GM18526 (cell line): ENCODE results near the gene DSEL.

Experiments used
- POLR2A ChIP-seq: IDR thresholded peaks from 3 replicates; pipeline ENCODE4 v1.6.1; 2011; ENCODE audit not compliant: insufficient read length; ENCODE audit errors: extremely low read depth

Gene DSEL

DNA sequence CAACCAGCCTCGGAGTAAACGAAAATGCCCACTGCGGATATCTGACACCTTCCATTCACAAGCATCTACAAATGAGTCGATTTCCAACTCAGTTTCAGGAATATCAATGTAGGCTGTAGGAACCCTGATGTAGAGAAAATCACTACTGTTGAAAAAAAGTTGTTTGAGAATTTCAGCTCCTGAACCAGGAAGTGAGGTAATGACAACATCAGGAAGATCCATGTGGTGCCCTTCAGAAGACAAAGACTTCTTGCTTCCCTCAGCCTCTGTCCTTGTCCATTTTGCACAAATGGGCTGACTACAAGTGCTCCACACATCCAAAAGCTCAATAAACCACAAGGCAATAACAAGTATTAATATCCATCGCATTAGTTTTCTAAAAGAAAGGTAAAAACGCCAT is 4.7 kb downstream of the DSEL start:
- no peak for TF ChIP-seq POLR2A

DNA sequence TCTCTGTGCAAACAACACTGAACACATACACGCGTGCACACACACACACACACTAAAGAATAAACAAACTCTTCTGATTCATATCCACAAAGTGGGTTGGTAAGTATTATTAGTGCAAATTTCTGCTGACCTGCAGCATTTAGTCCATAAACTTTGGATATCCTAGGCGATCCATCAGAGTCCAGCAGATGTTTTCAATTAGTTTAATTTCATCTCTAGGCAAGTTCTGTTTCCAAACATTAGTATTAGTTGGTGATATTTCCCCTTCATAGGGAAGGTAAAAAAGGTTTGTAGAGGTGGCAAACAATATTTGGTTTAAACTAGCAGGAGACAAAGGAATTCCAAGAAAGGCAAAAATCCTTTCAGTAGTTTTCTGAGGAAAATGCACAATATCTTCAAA is 5.7 kb downstream of the DSEL start:
- TF ChIP-seq POLR2A = no peak

DNA sequence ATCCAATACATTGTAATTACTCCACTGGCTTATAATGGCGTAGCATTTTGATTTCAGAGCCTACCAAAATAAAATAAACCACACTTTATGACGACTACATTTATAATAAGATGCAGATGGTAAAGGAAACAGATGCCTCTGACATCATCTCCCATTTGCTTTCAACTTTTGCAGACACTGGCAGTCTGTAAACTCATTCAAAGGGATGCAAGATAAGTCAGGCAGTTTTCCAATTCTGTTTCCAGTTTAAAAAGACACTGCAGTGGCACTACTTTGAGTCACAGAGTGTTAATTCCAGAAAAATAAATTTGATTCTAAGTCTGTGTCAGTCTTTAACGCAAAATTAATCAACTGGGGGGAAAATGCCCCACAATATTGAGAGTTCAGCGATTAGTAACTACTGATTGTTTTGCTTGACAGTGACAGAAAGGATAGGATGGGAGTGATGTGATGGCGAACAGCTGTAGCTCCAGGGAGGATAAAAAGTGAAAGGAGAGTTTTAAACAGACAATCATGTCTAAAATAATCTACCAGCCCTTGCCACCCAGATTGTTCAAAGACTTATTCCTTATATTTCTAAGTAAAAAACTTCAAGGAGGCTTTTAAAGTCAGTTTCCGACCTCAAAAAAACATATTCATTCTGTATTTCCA is 6.7 kb downstream of the DSEL start:
- TF ChIP-seq POLR2A = no peak

DNA sequence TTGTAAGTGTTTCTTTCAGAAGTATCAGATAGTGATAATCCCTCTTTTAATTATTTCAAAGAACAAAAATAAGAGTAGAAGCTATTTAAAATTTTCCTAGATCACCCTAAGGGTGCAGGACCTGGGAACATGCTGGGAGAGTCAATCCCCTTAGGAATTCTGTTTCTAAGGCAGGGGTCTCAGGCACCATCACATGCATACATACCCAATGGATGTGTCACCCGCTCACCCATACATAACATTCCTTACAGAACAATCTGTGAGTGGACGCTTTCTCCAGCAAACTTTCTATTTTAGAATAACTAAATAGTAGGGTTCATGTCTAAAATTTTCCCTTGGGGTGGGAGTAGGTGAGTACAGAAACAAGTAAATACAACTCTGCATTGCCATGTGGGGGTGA is 8.4 kb downstream of the DSEL start:
- no peak for TF ChIP-seq POLR2A

DNA sequence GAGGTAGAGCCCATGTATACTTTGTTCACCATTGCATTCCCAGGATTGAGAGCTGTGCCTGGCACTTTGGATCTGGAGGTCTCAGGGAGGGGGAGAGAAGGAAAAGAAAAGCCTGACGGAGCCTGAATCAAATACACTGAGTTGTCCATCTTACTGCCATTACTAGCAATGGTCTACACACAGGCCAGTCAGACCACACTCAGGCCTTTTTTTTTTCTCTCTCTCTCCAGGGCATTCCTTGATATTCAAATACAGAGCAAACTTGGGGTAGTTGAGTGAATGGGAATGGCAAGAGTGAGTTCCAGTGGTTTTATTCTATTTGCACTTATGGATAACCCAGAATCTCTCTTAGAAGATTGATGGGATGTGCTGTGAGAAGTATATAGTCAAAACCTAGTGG is 11.8 kb downstream of the DSEL start:
- TF ChIP-seq POLR2A = no peak

DNA sequence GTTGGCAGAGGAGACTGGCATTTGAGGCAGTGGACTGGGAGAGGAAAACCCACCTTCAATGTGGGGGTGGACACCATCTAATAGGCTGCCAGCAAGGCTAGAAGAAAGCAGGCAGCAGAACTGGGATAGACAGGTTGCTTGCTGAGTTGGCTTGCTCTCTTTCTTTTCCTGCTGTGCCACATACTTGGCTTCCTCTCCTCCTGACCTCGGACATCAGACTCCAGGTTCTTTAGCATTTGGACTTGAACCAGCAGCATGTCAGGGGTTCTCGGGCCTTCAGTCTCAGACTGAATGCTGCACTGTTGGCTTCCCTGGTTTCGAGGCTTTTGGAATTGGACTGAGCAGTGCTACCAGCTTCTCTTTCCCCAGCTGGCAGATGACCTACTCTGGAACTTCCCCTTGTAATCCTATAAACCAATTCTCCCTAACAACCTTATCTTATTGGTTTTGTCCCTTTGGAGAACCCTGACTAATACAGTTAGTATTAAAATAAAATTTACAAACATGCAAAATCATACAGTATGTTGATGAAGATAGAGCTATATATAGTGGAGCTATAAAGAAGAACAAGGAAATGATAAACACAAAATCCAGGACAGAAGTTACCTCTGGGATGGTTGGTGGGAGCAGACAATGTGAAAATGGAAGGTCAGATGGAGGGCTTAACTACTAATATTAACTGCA is 15.9 kb downstream of the DSEL start:
- no peak for TF ChIP-seq POLR2A

DNA sequence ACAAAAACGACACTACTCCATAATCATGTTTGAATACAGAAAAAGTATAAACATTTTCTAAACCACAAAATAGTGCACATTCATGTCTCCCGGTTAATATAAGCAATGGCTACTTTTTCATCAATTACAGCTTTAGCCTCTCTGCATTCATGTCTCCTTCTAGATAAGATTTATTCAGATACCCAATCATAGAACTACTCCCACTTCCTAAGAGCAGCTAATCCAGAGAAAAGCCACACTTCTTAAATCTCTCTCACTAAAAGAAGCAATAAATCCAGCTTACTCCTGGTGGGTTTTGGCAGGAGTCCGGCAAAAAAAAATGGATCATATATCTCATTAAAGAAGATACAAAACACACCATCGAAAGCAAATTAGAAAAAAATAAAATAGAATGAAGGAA is 20.1 kb downstream of the DSEL start:
- no peak for TF ChIP-seq POLR2A

DNA sequence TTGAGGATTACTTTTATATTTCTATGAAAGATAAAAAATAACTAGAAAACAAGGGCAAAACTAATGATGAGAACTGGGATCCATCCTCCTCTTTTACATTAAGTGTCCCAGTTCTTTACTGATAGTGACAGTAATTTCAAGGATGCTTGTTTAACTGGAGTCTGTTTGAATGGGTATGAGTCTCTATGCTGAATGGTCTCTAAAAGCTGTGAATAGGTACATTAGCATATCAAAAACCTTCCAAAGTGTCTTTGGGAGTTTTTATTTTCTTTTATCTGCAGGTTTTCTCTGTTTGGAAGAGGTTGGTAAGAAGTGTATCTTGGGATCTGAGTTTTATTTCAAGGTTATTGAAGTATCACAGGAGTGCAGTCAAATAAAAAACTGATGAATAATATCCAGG is 30.0 kb downstream of the DSEL start:
- TF ChIP-seq POLR2A = no peak

DNA sequence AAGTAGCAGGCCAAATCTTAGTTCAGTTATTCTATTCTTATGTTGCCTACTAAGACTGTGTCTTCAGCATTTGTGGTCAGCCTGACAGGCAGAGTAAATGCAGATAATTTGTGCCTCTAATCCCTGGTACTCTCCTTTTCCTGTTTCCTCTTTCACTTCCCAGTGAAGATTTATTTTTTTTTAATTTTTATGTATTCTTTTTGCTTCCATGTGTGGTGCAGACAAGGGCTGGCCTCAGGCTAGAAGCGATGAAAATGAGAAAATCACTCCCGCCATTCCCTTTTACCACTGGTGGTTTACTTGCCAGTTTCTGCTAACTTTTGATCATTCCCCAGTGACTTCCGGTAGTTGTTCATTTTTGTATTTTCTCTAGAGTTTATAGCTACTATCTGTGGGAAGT is 30.9 kb downstream of the DSEL start:
- TF ChIP-seq POLR2A = no peak

DNA sequence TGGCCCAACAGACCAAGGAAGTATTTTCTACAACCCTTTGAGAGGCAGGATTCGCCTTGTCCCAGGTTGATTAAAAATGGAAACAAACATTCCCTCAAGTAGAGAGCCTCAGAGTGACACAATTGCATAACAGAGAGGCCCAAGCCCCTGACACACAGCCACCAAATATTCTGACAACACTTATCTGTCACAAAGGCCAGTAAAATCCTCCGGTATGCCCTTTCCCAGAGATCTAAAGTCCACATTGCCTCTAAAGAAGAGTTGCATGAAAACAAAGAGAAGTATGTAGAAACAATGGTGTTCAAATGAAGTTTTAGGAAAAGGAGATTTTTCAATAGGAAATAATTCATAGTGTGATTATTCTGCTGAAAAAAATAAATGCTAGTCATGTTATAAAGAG is 32.1 kb downstream of the DSEL start:
- TF ChIP-seq POLR2A = no peak

DNA sequence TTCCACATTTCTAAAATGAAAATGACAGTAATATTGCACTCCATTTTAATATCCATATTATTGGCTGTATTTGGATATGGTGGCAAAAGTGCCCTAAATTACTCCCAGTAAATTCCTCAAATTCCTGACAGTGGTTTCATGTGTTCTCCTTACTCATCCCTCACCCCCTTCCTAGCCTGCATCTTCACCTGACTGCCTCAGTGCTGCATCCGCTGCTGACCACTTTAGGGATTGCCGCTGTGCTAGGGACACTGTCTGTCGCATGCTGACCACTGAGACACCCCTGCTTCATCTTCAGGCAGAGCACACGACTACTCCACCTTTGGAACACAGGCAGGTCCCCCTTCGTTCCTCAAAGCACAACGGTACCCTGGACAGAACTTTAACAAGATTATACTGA is 32.6 kb downstream of the DSEL start:
- TF ChIP-seq POLR2A = no peak

DNA sequence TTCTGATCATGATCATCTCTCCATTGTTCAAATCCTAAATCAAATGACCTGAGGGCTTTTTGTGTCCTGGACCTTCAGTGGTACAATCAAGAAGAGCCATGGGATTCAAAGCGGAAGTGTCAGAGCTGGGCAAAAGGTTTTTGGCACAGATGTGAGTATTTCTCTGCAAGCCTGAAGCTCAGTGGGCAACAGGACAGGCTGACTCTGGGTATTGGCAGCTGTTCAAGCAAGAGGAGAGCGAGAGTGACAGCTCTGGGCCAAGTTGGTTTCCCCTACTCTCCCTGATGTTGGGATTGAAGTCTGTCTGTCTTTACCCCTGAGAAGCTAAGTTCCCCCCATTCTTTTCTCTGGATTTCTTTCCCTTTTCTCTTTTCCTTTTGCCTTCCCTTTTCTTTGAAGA is 33.3 kb downstream of the DSEL start:
- TF ChIP-seq POLR2A = no peak

DNA sequence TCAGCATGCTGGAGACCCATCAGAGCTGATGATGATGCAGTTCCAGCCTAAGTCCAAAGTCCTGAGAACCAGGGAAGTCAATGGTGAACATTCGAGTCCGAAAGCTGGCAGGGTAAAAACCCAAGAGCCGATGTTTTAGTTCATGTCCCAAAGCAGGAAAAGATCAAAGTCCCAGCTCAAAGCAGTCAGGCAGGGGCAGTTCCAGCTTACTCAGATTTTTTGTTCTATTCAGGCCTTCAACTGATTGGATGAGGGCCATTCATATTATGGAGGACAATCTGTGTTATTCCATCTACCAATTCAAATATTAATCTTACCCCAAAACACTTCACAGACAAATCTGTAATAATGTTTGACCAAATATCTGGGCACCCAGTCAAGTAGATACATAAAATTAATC is 38.3 kb downstream of the DSEL start:
- no peak for TF ChIP-seq POLR2A

DNA sequence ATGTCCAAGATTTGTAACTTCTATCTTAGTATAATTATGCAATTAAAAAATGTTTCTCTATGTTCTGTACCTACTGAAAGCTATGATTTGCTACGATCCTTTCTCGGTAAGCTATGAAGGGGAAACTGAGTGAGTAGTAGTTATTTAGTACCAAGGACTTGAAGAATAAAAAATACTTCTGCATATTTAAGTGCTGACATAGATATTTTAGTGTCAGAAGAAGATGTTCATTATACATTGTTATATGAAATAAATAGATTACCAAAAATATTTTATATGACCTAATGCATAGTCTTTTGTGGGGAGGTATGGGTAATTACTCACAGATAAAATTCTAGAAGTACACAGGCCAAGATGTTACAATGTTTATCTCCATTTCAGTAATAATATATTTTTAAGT is 39.0 kb downstream of the DSEL start:
- no peak for TF ChIP-seq POLR2A

DNA sequence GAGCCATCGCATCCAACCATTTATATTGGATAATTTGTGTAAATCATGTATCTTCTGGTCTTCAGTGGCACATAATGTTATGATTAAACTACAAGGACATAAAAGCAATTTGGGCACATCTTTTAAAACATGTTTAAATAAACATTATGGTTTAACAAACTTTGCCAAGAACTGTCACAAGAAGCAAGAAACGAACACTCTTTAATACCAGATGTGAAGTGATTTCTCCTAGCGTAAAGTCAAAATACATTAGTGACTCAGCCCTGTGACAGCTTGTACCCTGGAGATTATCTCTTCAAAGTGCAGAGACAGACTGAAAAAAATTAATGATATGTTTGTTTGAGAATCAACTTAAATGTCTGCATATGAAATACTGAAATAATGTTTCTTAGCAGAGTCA is 39.9 kb downstream of the DSEL start:
- TF ChIP-seq POLR2A = no peak

DNA sequence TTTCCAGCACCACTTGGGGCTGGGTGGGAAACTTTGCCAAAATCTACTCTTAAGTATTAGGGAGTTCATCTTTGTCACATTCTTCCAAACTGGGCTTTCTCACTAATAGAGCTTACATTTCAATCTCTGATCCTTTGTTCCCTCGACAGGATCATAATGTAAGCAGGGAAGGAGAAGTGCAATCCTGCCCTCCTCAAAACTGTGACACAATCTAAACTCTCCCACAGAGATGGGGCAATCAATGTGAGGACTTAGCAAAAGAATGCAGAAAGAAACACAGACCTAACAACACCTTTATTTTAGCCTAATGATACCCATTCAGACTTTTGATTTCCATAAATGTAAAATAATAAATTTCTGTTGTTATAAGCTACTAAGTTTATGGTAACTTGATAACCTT is 40.8 kb downstream of the DSEL start:
- TF ChIP-seq POLR2A = no peak

DNA sequence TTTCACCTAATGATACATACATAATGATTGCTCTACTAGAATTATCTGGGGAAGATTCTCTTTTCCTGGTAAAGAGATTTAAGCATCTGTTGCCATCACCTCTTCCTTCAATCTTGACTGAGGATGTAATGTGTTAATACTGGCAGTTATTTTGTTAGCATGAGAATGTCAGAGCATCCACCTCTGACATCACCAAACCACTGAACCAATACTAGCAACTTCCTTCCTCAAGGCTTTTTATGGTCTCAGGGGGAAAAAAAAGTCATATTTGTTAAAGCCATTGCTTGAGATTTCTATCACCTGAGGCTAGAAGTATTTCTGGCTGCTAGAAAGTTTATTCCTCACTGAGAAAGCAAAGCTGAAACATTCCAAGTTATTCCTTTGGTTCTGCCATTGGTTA is 48.5 kb downstream of the DSEL start:
- no peak for TF ChIP-seq POLR2A
